H1 (cell line): ENCODE results near the gene IAH1. TPM values are rescaled to one million over a fixed set of nuclear protein-coding genes. Genes with fewer than 3 reads are reported as not detected.

Experiments used
- CTCF ChIA-PET: fragments of 300-600 bp; sonication (Branson Sonifier 250); formaldehyde crosslinking; loops from one replicate; lab custom pipeline; 2021; ENCODE audit not compliant: partially characterized antibody; lab: Charles Lee
- POLR2A ChIA-PET: fragments of 300-600 bp; sonication (Branson Sonifier 250); formaldehyde crosslinking; loops from one replicate; lab custom pipeline; 2021; ENCODE audit warnings: inconsistent platforms; ENCODE audit not compliant: partially characterized antibody; lab: Charles Lee
- DNase-seq, 2 experiments: peaks; one replicate each; pipeline versions ENCODE4 v3.0.0 to v3.0.0-alpha.2; 2010 to 2022; ENCODE audit warnings: low spot score in 2 of 2, low read depth in 1 of 2, mixed read lengths in 1 of 2
- FAIRE-seq: peaks from 2 replicates; lab custom pipeline; 2011; peaks lifted over from hg19 to GRCh38; lab: Jason Lieb, UNC
- H2AFZ ChIP-seq: 2 replicates; pipeline ENCODE4 v1.8.1; 2012; ENCODE audit warnings: low read length, inconsistent platforms
- H2AK5ac ChIP-seq: 2 replicates; pipeline ENCODE4 v1.6.1; 2013; ENCODE audit warnings: low read depth, low read length
- H2BK120ac ChIP-seq: replicated peaks from 2 replicates; pipeline ENCODE3; 2013; ENCODE audit warnings: low read depth, low read length, inconsistent platforms
- H2BK12ac ChIP-seq: 2 replicates; pipeline ENCODE4 v1.6.1; 2013; ENCODE audit warnings: low read depth, low read length
- H2BK15ac ChIP-seq: 2 replicates; pipeline ENCODE4 v1.6.1; 2013; ENCODE audit warnings: low read length
- H2BK20ac ChIP-seq: 2 replicates; pipeline ENCODE4 v1.6.1; 2013; ENCODE audit warnings: low read length
- H2BK5ac ChIP-seq: 2 replicates; pipeline ENCODE4 v1.6.1; 2013; ENCODE audit warnings: low read depth, low read length
- H3K14ac ChIP-seq: 2 replicates; pipeline ENCODE4 v1.6.1; 2013; ENCODE audit warnings: inconsistent platforms; ENCODE audit not compliant: insufficient read length
- H3K18ac ChIP-seq: 2 replicates; pipeline ENCODE4 v1.6.1; 2013; ENCODE audit warnings: low read length; ENCODE audit errors: extremely low read depth
- H3K23ac ChIP-seq: 2 replicates; pipeline ENCODE4 v1.6.1; 2013; ENCODE audit warnings: inconsistent platforms; ENCODE audit not compliant: insufficient read length
- H3K23me2 ChIP-seq: 2 replicates; pipeline ENCODE4 v1.6.1; 2013; ENCODE audit warnings: low read depth, low read length
- H3K27ac ChIP-seq: 2 replicates; pipeline ENCODE4 v1.6.1; 2011; ENCODE audit warnings: low read depth, low read length, inconsistent platforms
- H3K27me3 ChIP-seq, 4 experiments: replicated peaks in 1 of 4; 1 replicate in 1 of 4; 2 replicates in 3 of 4; pipeline versions ENCODE4 v1.6.1 to v1.8.1; 2011 to 2013; ENCODE audit warnings: low read length in 3 of 4, mild to moderate bottlenecking in 3 of 4, inconsistent platforms in 2 of 4, mixed read lengths in 2 of 4, moderate library complexity in 1 of 4; ENCODE audit not compliant: control insufficient read depth in 3 of 4, insufficient read depth in 3 of 4; ENCODE audit errors: extremely low read depth in 1 of 4
- H3K36me3 ChIP-seq, 4 experiments: 2 replicates each; pipeline versions ENCODE4 v1.6.1 to v1.8.1; 2011 to 2013; ENCODE audit warnings: mild to moderate bottlenecking in 4 of 4, low read length in 3 of 4, moderate library complexity in 2 of 4, control low read depth in 1 of 4, inconsistent platforms in 1 of 4; ENCODE audit not compliant: insufficient read depth in 4 of 4, control insufficient read depth in 2 of 4
- H3K4ac ChIP-seq: replicated peaks from 2 replicates; pipeline ENCODE3; 2013; ENCODE audit warnings: low read length, low read depth, mixed read lengths, inconsistent platforms; ENCODE audit not compliant: insufficient read length
- H3K4me1 ChIP-seq, 4 experiments: replicated peaks in 1 of 4; 1 replicate in 1 of 4; 2 replicates in 3 of 4; pipeline versions ENCODE4 v1.6.1 to v1.8.1; 2011 to 2013; ENCODE audit warnings: low read length in 3 of 4, inconsistent platforms in 2 of 4, mixed read lengths in 1 of 4; ENCODE audit not compliant: insufficient read depth in 4 of 4, control insufficient read depth in 3 of 4
- H3K4me2 ChIP-seq, 2 experiments: 2 replicates each; pipeline versions ENCODE4 v1.6.1 to v1.8.1; 2011 to 2013; ENCODE audit warnings: low read depth in 2 of 2, low read length in 2 of 2, control low read depth in 1 of 2, inconsistent platforms in 1 of 2, mild to moderate bottlenecking in 1 of 2; ENCODE audit not compliant: insufficient read depth in 1 of 2
- H3K4me3 ChIP-seq, 4 experiments: fragments of 200-600, 300-600 bp in 1 of 4; sonication (generic), shearing (Covaris generic), sonication (Bioruptor Twin) in 1 of 4; 2 replicates each; pipeline versions ENCODE4 v1.5.1 to v1.8.1; 2011 to 2016; ENCODE audit warnings: low read length in 4 of 4, low read depth in 3 of 4, control low read depth in 2 of 4, inconsistent platforms in 2 of 4, mild to moderate bottlenecking in 2 of 4, mixed read lengths in 1 of 4, moderate library complexity in 1 of 4; ENCODE audit not compliant: insufficient read depth in 2 of 4; ENCODE audit errors: extremely low read depth in 1 of 4
- H3K56ac ChIP-seq: replicated peaks from 2 replicates; pipeline ENCODE3; 2013; ENCODE audit warnings: low read depth, mild to moderate bottlenecking, mixed read lengths, low read length, inconsistent platforms; ENCODE audit not compliant: insufficient read length
- H3K79me1 ChIP-seq: 2 replicates; pipeline ENCODE4 v1.6.1; 2013; ENCODE audit warnings: low read depth, low read length, control low read depth
- H3K79me2 ChIP-seq, 2 experiments: 2 replicates each; pipeline versions ENCODE4 v1.6.1 to v1.8.1; 2012 to 2013; ENCODE audit warnings: low read length in 2 of 2, mild to moderate bottlenecking in 2 of 2, inconsistent platforms in 1 of 2; ENCODE audit not compliant: insufficient read depth in 2 of 2, control insufficient read depth in 1 of 2
- H3K9ac ChIP-seq, 4 experiments: replicated peaks in 1 of 4; 1 replicate in 1 of 4; 2 replicates in 3 of 4; pipeline versions ENCODE4 v1.6.1 to v1.8.1; 2011 to 2013; ENCODE audit warnings: low read depth in 3 of 4, low read length in 3 of 4, control low read depth in 2 of 4, mild to moderate bottlenecking in 2 of 4, moderate library complexity in 2 of 4, inconsistent platforms in 1 of 4; ENCODE audit errors: extremely low read depth in 1 of 4
- H3K9me3 ChIP-seq, 2 experiments: 2 replicates each; pipeline versions ENCODE4 v1.6.1 to v1.8.1; 2012 to 2013; ENCODE audit warnings: mild to moderate bottlenecking in 2 of 2, moderate library complexity in 2 of 2, control low read depth in 1 of 2, inconsistent platforms in 1 of 2, low read depth in 1 of 2, low read length in 1 of 2, mixed read lengths in 1 of 2; ENCODE audit not compliant: insufficient read depth in 2 of 2
- H4K20me1 ChIP-seq, 2 experiments: replicated peaks in 1 of 2; 2 replicates each; pipeline versions ENCODE3 to v1.8.1; 2011 to 2013; ENCODE audit warnings: inconsistent platforms in 2 of 2, low read length in 2 of 2, mild to moderate bottlenecking in 1 of 2; ENCODE audit not compliant: insufficient read depth in 2 of 2, control insufficient read depth in 1 of 2
- H4K5ac ChIP-seq: 2 replicates; pipeline ENCODE4 v1.6.1; 2013; ENCODE audit warnings: low read length, low read depth, mixed read lengths, inconsistent platforms; ENCODE audit not compliant: insufficient read length
- H4K8ac ChIP-seq: 2 replicates; pipeline ENCODE4 v1.8.0; 2013; ENCODE audit warnings: mild to moderate bottlenecking, moderate library complexity, low read length, inconsistent platforms; ENCODE audit not compliant: insufficient read depth; ENCODE audit errors: extremely low read depth
- H4K91ac ChIP-seq: replicated peaks from 2 replicates; pipeline ENCODE3; 2013; ENCODE audit warnings: low read length, mixed read lengths, inconsistent platforms; ENCODE audit not compliant: insufficient read length
- ASH2L ChIP-seq: fragments of 200-600, 300-600 bp; sonication (generic); IDR thresholded peaks from one replicate; pipeline ENCODE4 v1.7.1; 2017; ENCODE audit warnings: low read length
- ATF3 ChIP-seq: IDR thresholded peaks from 2 replicates; pipeline ENCODE4 v1.6.1; 2011; ENCODE audit warnings: low read depth, mild to moderate bottlenecking, low read length; ENCODE audit not compliant: insufficient read depth
- BACH1 ChIP-seq: IDR thresholded peaks from 2 replicates; pipeline ENCODE4 v1.6.1; 2012; ENCODE audit warnings: low read length, improper control_type of control experiment
- CHD2 ChIP-seq: IDR thresholded peaks from 2 replicates; pipeline ENCODE4 v1.6.1; 2012; ENCODE audit warnings: low read length, improper control_type of control experiment
- EZH2 ChIP-seq: fragments of 200-600 bp; sonication (generic); IDR thresholded peaks from 2 replicates; pipeline ENCODE4 v1.7.1; 2012; ENCODE audit warnings: low read depth, mild to moderate bottlenecking, moderate library complexity, low read length, inconsistent platforms; ENCODE audit not compliant: severe bottlenecking
- MAFK ChIP-seq: IDR thresholded peaks from 2 replicates; pipeline ENCODE4 v1.6.1; 2012; ENCODE audit warnings: low read depth, mild to moderate bottlenecking, improper control_type of control experiment, low read length
- RBBP5 ChIP-seq: IDR thresholded peaks from 2 replicates; pipeline ENCODE4 v1.7.1; 2012; ENCODE audit warnings: low read depth, mild to moderate bottlenecking, inconsistent platforms, low read length, moderate library complexity, borderline replicate concordance
- RFX5 ChIP-seq: IDR thresholded peaks from 2 replicates; pipeline ENCODE4 v1.6.1; 2011; ENCODE audit warnings: low read depth, low read length, improper control_type of control experiment, borderline replicate concordance
- RNF2 ChIP-seq: fragments of 200-900, 300-1000 bp; sonication (generic); IDR thresholded peaks from 2 replicates; pipeline ENCODE4 v1.7.1; 2016; ENCODE audit warnings: borderline replicate concordance, low read depth, mild to moderate bottlenecking, antibody characterized with exemption, low read length; ENCODE audit not compliant: poor library complexity, severe bottlenecking; ENCODE audit errors: missing control alignments
- SAP30 ChIP-seq: fragments of 300-600 bp; sonication (generic); IDR thresholded peaks from 2 replicates; pipeline ENCODE4 v1.7.1; 2012; ENCODE audit warnings: low read length, moderate library complexity, mild to moderate bottlenecking, inconsistent platforms; ENCODE audit not compliant: insufficient read depth, insufficient replicate concordance
- SIRT6 ChIP-seq: IDR thresholded peaks from one replicate; pipeline ENCODE4 v1.7.1; 2012; ENCODE audit warnings: low read length, inconsistent platforms
- TBP ChIP-seq: IDR thresholded peaks from 2 replicates; pipeline ENCODE4 v1.6.1; 2011; ENCODE audit warnings: low read depth, low read length, improper control_type of control experiment
- TEAD4 ChIP-seq: IDR thresholded peaks from 2 replicates; pipeline ENCODE4 v1.6.1; 2012; ENCODE audit warnings: low read depth, low read length, inconsistent platforms, mixed read lengths
- ZNF274 ChIP-seq: IDR thresholded peaks from 2 replicates; pipeline ENCODE4 v1.7.0; 2012; ENCODE audit warnings: low read length, borderline replicate concordance; ENCODE audit errors: extremely low read depth
- WGBS, 2 experiments: shearing (Covaris generic) in 1 of 2; methylation state at CpG; one replicate each; pipeline versions ENCODE4 v1.1.6 to v1.1.7; 2013 to 2015; ENCODE audit warnings: low lambda C conversion rate in 2 of 2, mixed read lengths in 2 of 2, inconsistent platforms in 1 of 2, low coverage in 1 of 2, missing lambda C conversion rate in 1 of 2; ENCODE audit not compliant: insufficient replicate concordance in 2 of 2, insufficient coverage in 1 of 2, insufficient read length in 1 of 2; ENCODE audit errors: extremely low coverage in 1 of 2, missing lambda C conversion rate in 1 of 2; 5-methylcytosine and 5-hydroxymethylcytosine counted together
- polyA plus RNA-seq, 7 experiments: library from polyadenylated mRNA; depleted of rRNA in 3 of 7; stranded (reverse) in 5 of 7; unstranded in 2 of 7; fragments of >200 nt in 5 of 7; fragments of 200-250 nt in 2 of 7; gene quantifications; 1 replicate in 5 of 7; 2 replicates in 1 of 7; 4 replicates in 1 of 7; pipeline versions ENCODE4 v1.2.1 to v1.2.3, GENCODE V29; 2011 to 2013; ENCODE audit warnings: missing spikeins in 2 of 7, mixed read lengths in 2 of 7
- total RNA-seq: library from RNA; stranded (reverse); fragmentation: NEBNext Ultra II Directional; extraction: Animal tissue kit (Norgen Biotek cat#: 25700); gene quantifications from 2 replicates; pipeline ENCODE4 v1.2.1, GENCODE V29; 2021

IAH1 gene
- total and polyA plus RNA-seq, 2 of the 8 experiments (the other 6 are each of a cell fraction or from before 2014, with no cell fraction given), result 15.1 to 21.5 TPM

- Histone ChIP-seq H4K5ac (no peak overlapping the region), H3K27me3 (no peaks in the 10 kb centered on the region), H3K4me2 (no peak overlapping the region), H3K23me2 (no peaks in the 10 kb centered on the region), H3K4me1 (no peaks in the 10 kb centered on the region), H3K4me3 (no peak overlapping the region), H4K20me1 (peaks cover 0 to 2% of the 10 kb centered on the region in 2 experiments), H4K8ac (no peak overlapping the region), H2BK12ac (no peak overlapping the region), H3K9ac (no peak overlapping the region), H4K91ac (no peak overlapping the region), H2BK5ac (no peak overlapping the region), H3K9me3 (no peaks in the 10 kb centered on the region), H3K56ac (no peak overlapping the region), H2BK15ac (no peak overlapping the region), H2AK5ac (no peak overlapping the region), H3K79me1 (no peaks in the 10 kb centered on the region), H3K18ac (no peak overlapping the region; the same call in 1 of the 2 replicates), H2BK120ac (no peak overlapping the region), H2BK20ac (no peak overlapping the region), H3K23ac (no peak overlapping the region), H3K79me2 (no peaks in the 10 kb centered on the region), H3K14ac (no peak overlapping the region), H3K27ac (no peak overlapping the region), H2AFZ (no peak overlapping the region), H3K36me3 (peaks cover 2 to 18% (median 10%) of the 10 kb centered on the region in 4 experiments; a peak in 5 of 8 replicates), H3K4ac (no peak overlapping the region)
- ChIA-PET CTCF (interaction anchor here (0.6 to 1.3 kb wide), 4 partner anchors 17 to 376 kb away, joined by 3 to 7 read pairs (median 3); no protein-coding TSS in a partner anchor), POLR2A (interaction anchor here (0.7 to 1.2 kb wide), 3 partner anchors 37 to 251 kb away, joined by 3 read pairs; partner anchors contain the start of gene ADAM17)
- WGBS, 2 experiments, result 76% methylated on average over 3 of the region's 3 CpGs; no CpG with 5 or more reads in 1 of the 2 experiments
- FAIRE-seq (no peak), DNase-seq (no peak)
- no peak for TF ChIP-seq BACH1
- TF ChIP-seq ZNF274, result no peak
- TF ChIP-seq RNF2, result no peak
- no peak for TF ChIP-seq RFX5
- TF ChIP-seq CHD2, result no peak
- no peak for TF ChIP-seq ASH2L
- no peak for TF ChIP-seq MAFK
- no peak for TF ChIP-seq SAP30
- no peak for TF ChIP-seq ATF3
- no peak for TF ChIP-seq RBBP5
- TF ChIP-seq SIRT6, result no peak
- TF ChIP-seq EZH2, result no peak
- no peak for TF ChIP-seq TBP
- no peak for TF ChIP-seq TEAD4
Measured at GRCh38 chr2:9518163-9518562, 43.8 kb downstream of the IAH1 start.
